GM10847 (cell line): ENCODE measurements around the gene PTPRE.

ENCODE experiments used
- POLR2A ChIP-seq: IDR thresholded peaks from 2 replicates; pipeline ENCODE4 v1.6.1; 2011; ENCODE audit not compliant: insufficient read length; ENCODE audit errors: extremely low read depth

PTPRE gene

GRCh38 chr10:127971101-127971946 is 64.4 kb downstream of the PTPRE start:
- no peak for TF ChIP-seq POLR2A

- no peak for TF ChIP-seq POLR2A
These were observed 65.2 kb downstream of the PTPRE start for GRCh38 chr10:127971963-127972615.

- no peak for TF ChIP-seq POLR2A
These were observed 66.0 kb downstream of the PTPRE start for GRCh38 chr10:127972751-127973357.

GRCh38 chr10:127973791-127974311 is 66.9 kb downstream of the PTPRE start:
- TF ChIP-seq POLR2A = no peak

GRCh38 chr10:127974911-127975310 is 68.0 kb downstream of the PTPRE start:
- no peak for TF ChIP-seq POLR2A

GRCh38 chr10:127976286-127976685 is 69.4 kb downstream of the PTPRE start:
- TF ChIP-seq POLR2A = no peak

GRCh38 chr10:127976701-127977356 is 69.9 kb downstream of the PTPRE start:
- TF ChIP-seq POLR2A = no peak

GRCh38 chr10:127977357-127978009 is 70.6 kb downstream of the PTPRE start:
- no peak for TF ChIP-seq POLR2A

- no peak for TF ChIP-seq POLR2A
These were observed 71.6 kb downstream of the PTPRE start for GRCh38 chr10:127978481-127978880.

- no peak for TF ChIP-seq POLR2A
These were observed 72.1 kb downstream of the PTPRE start for GRCh38 chr10:127979045-127979444.

- no peak for TF ChIP-seq POLR2A
These were observed 72.7 kb downstream of the PTPRE start for GRCh38 chr10:127979566-127979965.

GRCh38 chr10:127980898-127981297 is 74.0 kb downstream of the PTPRE start:
- no peak for TF ChIP-seq POLR2A

GRCh38 chr10:127982601-127983000 is 75.7 kb downstream of the PTPRE start:
- TF ChIP-seq POLR2A = no peak

- no peak for TF ChIP-seq POLR2A
These were observed 76.6 kb downstream of the PTPRE start for GRCh38 chr10:127983344-127984100.

GRCh38 chr10:127984945-127985344 is 78.0 kb downstream of the PTPRE start:
- no peak for TF ChIP-seq POLR2A
